IPS-15b (cell line): ENCODE data around the gene ECM1.
A peak's percentile ranks its signal among the peaks of the same experiment; 100 is the strongest.

Experiments
- H3K27me3 ChIP-seq: one replicate; pipeline ENCODE4 v1.6.1; 2013; ENCODE audit warnings: low read length; ENCODE audit not compliant: control insufficient read depth, insufficient read depth
- H3K36me3 ChIP-seq: one replicate; pipeline ENCODE4 v1.6.1; 2013; ENCODE audit warnings: low read length; ENCODE audit not compliant: control insufficient read depth, insufficient read depth
- H3K4me1 ChIP-seq: one replicate; pipeline ENCODE4 v1.6.1; 2013; ENCODE audit warnings: mild to moderate bottlenecking, low read length; ENCODE audit not compliant: control insufficient read depth, insufficient read depth
- H3K4me3 ChIP-seq: one replicate; pipeline ENCODE4 v1.5.1; 2013; ENCODE audit warnings: low read depth, low read length
- H3K9ac ChIP-seq: one replicate; pipeline ENCODE4 v1.6.1; 2013; ENCODE audit warnings: low read depth, mild to moderate bottlenecking, low read length
- H3K9me3 ChIP-seq: one replicate; pipeline ENCODE4 v1.6.1; 2013; ENCODE audit warnings: mild to moderate bottlenecking, low read length; ENCODE audit not compliant: control insufficient read depth, insufficient read depth

The ECM1 gene

DNA sequence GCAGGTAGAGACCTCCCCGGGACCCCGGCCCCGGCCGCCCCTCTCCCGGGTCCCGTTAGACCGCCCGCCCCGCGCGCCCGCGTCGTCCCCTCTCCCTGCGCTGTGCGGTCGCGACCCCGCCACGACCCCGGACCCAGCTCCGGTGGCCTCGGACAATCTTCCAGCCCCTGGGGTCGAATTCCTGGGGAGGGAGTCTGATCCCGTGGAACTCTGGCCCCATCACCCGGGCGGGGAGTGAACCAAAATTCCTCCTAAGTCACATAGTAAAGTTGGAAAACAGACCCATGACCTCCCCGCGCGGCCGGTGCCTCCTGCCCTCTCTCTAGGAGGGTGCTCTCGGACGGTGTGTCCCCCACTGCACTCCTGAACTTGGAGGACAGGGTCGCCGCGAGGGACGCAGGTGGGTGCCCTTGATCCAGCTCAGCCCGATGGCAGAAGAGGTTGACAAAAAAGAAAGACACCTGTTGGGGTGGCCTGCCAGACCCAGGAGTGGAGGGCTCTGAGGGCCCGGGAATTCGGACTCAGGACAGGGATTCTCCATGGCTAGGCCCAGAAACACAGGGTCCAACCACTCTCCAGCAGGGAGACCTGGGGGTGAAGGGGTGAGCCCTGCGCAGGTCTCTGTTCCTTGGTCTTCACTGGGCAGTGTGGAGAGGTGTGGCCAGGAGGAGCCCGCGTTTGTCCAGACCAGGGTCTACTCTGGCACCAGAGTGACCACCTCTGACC lies 41.8 kb downstream of the ECM1 start:
- H3K4me1 ChIP-seq = peaks cover 5% of the 10 kb centered on the region
- H3K4me3 ChIP-seq = peak overlapping the region; percentile 46
- no peaks in the 10 kb centered on the region for H3K36me3 ChIP-seq
- peaks cover 4% of the 10 kb centered on the region for H3K27me3 ChIP-seq
- no peak overlapping the region for H3K9ac ChIP-seq
- no peaks in the 10 kb centered on the region for H3K9me3 ChIP-seq

DNA sequence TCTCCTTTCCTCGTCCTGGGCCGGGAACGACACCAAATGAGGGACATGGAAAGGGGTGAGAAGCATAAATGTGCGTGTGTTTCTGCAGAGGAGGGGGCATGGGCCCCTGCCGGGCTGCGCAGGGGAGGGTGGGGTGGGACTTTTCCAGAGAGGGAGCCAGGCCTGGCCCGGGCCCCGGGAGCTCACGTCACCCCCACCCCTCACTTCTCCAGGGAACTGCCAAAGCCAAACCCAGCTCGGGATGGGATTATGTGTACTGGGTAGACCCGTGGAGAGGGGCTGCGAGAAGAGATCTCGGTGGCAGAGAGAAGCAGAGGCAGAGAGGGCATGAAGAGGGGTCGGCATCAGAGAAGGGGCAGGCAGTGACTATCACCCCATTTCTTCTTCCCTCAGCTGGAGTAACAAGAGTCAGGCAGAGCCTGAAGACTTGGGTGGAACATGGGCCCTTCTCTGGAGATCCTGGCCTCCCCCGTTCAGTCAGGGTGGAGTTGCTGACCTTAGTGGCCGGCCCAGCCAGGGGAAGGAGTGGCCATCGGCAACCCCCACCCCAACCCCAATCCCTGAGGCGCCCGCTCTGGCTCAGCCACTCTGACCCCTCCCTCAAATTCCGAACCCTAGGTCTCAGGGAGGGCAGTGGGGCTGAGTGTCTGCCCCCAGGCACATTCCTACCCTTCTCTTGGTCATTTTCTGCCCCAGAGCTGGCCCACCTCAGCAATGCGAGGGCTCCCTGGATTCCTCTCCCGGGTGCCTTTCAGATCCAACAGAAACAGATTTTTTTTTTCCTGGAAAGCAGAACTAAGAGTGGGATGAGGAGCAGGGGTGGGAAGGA lies 42.5 kb downstream of the ECM1 start:
- peaks cover 4% of the 10 kb centered on the region for H3K27me3 ChIP-seq
- no peaks in the 10 kb centered on the region for H3K9me3 ChIP-seq
- H3K4me1 ChIP-seq = peaks cover 5% of the 10 kb centered on the region
- no peak overlapping the region for H3K9ac ChIP-seq
- peak overlapping the region; percentile 4 for H3K4me3 ChIP-seq
- no peaks in the 10 kb centered on the region for H3K36me3 ChIP-seq

DNA sequence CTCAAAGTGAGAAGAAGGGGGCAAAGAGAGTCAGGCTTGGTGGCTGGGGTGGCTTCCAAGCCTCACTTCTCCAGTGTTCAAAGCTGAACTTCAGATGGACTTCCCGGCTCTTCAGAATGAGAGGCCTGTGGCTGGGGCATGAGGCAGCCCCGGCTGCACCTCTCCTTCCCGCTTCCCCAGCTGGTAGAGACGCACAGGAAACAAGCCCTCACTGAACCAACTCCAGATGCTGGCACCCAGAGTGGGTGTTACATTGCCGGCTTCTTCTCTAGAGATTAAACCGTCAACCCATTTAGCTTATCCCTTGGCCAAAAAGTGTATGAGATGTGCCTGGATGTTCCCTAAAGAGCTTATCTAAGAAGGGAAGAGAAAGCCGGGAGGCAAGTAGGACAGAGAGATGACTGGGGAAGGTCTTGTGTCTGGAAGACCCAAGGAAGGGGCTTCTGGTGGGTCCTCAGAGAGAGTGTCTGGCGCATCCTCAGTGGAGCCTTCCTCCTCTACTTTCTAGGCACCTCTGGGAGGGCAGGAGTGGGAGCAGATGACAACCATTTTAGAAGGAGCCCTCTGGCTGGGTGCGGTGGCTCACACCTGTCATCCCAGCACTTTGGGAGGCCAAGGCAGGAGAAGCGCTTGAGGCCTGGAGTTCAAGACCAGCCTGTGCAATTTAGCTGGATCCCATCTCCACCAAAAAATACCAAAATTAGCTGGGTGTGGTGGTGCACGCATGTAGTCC lies 43.3 kb downstream of the ECM1 start:
- Histone ChIP-seq H3K9me3 (no peaks in the 10 kb centered on the region), H3K4me3 (peak overlapping the region; percentile 4), H3K27me3 (peaks cover 4% of the 10 kb centered on the region), H3K9ac (no peak overlapping the region), H3K4me1 (peaks cover 5% of the 10 kb centered on the region), H3K36me3 (peaks cover 4% of the 10 kb centered on the region)

DNA sequence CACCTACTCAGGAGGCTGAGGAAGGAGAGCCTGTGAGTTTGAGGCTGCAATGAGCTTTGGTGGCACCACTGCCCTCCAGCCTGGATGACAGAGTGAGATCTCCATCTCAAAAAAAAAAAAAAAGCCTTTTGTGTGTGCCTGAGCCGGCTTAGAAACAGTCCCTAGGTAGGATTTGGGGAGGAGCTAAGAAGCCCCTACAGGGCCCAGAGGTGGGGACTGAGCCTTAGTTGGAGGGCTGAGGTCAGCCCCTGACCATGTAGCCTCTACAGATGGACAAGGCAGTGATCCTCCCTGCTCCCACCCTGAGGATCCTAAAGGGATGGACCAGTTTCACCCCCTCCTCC lies 43.8 kb downstream of the ECM1 start:
- H3K4me1 ChIP-seq = peaks cover 5% of the 10 kb centered on the region
- peaks cover 4% of the 10 kb centered on the region for H3K36me3 ChIP-seq
- H3K9me3 ChIP-seq = no peaks in the 10 kb centered on the region
- no peak overlapping the region for H3K9ac ChIP-seq
- H3K4me3 ChIP-seq = no peak overlapping the region
- peaks cover 4% of the 10 kb centered on the region for H3K27me3 ChIP-seq

DNA sequence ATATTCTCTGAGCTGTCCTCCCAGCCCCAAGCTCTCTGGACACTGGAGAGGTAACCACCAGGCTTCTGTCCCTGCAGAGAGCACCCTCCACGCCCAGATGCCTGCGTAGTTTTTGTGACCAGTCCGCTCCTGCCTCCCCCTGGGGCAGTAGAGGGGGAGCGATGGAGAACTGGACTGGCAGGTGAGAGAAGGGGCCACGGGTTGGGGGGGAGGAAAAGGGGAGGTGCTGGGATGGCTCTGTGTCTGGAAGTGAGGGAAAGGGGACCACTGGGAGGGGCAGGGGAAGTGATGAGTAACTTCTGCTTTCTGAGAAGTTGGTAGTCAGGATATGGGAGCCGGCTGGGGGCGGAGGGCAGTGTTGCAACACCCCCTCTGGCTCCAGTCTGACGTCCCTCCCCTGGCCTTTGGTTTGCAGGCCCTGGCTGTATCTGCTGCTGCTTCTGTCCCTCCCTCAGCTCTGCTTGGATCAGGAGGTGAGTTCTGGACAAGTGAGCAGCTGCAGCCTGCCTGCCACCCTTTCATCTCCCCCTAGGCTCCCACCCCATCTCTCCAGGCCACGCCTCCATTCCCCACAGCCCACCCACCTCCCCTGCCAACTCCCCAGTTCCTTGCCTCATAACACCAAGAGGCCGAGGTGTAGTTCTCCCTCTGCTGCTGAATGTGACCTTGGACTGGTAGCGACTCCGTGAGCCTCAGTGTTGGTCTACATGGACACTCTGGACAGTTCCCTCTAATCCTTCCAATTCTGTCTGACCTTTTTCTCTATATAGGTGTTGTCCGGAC lies 44.4 kb downstream of the ECM1 start:
- H3K9me3 ChIP-seq = no peaks in the 10 kb centered on the region
- H3K4me1 ChIP-seq = peaks cover 5% of the 10 kb centered on the region
- no peak overlapping the region for H3K9ac ChIP-seq
- peaks cover 4% of the 10 kb centered on the region for H3K27me3 ChIP-seq
- H3K4me3 ChIP-seq = no peak overlapping the region
- H3K36me3 ChIP-seq = peaks cover 4% of the 10 kb centered on the region

DNA sequence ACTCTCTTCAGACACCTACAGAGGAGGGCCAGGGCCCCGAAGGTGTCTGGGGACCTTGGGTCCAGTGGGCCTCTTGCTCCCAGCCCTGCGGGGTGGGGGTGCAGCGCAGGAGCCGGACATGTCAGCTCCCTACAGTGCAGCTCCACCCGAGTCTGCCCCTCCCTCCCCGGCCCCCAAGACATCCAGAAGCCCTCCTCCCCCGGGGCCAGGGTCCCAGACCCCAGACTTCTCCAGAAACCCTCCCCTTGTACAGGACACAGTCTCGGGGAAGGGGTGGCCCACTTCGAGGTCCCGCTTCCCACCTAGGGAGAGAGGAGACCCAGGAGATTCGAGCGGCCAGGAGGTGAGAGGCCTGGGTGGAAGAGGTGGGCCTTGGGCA lies 45.0 kb downstream of the ECM1 start:
- H3K9me3 ChIP-seq = no peaks in the 10 kb centered on the region
- H3K36me3 ChIP-seq = peaks cover 4% of the 10 kb centered on the region
- no peak overlapping the region for H3K4me3 ChIP-seq
- H3K9ac ChIP-seq = no peak overlapping the region
- peaks cover 5% of the 10 kb centered on the region for H3K4me1 ChIP-seq
- peaks cover 4% of the 10 kb centered on the region for H3K27me3 ChIP-seq

DNA sequence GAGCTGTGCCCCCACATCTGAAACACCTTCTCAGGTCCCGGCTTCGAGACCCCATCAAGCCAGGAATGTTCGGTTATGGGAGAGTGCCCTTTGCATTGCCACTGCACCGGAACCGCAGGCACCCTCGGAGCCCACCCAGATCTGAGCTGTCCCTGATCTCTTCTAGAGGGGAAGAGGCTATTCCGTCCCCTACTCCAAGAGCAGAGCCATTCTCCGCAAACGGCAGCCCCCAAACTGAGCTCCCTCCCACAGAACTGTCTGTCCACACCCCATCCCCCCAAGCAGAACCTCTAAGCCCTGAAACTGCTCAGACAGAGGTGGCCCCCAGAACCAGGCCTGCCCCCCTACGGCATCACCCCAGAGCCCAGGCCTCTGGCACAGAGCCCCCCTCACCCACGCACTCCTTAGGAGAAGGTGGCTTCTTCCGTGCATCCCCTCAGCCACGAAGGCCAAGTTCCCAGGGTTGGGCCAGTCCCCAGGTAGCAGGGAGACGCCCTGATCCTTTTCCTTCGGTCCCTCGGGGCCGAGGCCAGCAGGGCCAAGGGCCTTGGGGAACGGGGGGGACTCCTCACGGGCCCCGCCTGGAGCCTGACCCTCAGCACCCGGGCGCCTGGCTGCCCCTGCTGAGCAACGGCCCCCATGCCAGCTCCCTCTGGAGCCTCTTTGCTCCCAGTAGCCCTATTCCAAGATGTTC lies 45.6 kb downstream of the ECM1 start:
- Histone ChIP-seq H3K9ac (no peak overlapping the region), H3K27me3 (peaks cover 1% of the 10 kb centered on the region), H3K4me1 (peaks cover 5% of the 10 kb centered on the region), H3K9me3 (no peaks in the 10 kb centered on the region), H3K36me3 (peaks cover 4% of the 10 kb centered on the region), H3K4me3 (no peak overlapping the region)

DNA sequence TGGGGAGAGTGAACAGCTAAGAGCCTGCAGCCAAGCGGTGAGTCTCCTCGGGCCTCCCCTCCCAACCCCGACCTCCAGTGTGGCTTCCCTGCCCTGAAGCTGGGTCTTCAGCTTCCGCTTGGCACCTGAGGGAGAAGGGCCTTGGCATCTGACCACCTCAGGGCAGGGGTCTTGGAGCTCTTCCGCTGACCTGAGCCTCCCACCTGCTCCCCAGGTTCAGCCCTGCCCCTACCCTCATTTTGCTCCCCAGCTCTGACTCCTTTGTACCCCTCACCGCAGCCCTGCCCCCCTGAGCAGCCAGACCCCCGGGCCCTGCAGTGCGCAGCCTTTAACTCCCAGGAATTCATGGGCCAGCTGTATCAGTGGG lies 46.2 kb downstream of the ECM1 start:
- Histone ChIP-seq H3K4me3 (no peak overlapping the region), H3K4me1 (peaks cover 5% of the 10 kb centered on the region), H3K9me3 (no peaks in the 10 kb centered on the region), H3K27me3 (no peaks in the 10 kb centered on the region), H3K9ac (no peak overlapping the region), H3K36me3 (peaks cover 9% of the 10 kb centered on the region)

DNA sequence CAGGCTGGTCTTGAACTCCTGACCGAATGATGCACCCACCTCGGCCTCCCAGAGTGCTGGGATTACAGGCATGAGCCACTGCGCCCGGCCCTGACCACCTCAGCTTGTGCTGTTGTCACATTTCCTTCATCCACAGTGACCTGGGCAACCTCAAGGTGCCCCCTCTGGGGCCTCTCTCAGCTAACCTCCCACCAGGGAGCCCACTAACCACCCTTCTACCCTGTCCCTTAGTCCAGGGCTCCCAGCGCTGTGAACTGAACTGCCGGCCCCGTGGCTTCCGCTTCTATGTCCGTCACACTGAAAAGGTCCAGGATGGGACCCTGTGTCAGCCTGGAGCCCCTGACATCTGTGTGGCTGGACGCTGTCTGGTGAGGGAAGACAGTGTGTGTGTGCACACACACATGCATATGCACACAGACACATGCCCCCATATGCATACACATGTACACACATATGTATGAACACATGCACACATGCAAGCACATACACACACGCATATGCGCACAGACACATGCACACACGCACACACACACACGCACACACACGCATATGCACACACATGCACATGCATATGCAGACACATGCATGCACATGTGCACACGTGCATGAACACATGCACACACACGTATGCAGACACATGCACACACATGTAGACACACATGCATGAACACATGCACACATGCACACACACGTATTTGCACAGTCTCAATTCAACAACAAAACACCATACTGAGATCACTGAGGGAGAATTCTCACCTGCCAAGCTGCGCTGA lies 47.5 kb downstream of the ECM1 start:
- no peaks in the 10 kb centered on the region for H3K9me3 ChIP-seq
- no peak overlapping the region for H3K4me3 ChIP-seq
- H3K36me3 ChIP-seq = peaks cover 12% of the 10 kb centered on the region
- H3K4me1 ChIP-seq = peaks cover 3% of the 10 kb centered on the region
- no peak overlapping the region for H3K9ac ChIP-seq
- H3K27me3 ChIP-seq = no peaks in the 10 kb centered on the region

DNA sequence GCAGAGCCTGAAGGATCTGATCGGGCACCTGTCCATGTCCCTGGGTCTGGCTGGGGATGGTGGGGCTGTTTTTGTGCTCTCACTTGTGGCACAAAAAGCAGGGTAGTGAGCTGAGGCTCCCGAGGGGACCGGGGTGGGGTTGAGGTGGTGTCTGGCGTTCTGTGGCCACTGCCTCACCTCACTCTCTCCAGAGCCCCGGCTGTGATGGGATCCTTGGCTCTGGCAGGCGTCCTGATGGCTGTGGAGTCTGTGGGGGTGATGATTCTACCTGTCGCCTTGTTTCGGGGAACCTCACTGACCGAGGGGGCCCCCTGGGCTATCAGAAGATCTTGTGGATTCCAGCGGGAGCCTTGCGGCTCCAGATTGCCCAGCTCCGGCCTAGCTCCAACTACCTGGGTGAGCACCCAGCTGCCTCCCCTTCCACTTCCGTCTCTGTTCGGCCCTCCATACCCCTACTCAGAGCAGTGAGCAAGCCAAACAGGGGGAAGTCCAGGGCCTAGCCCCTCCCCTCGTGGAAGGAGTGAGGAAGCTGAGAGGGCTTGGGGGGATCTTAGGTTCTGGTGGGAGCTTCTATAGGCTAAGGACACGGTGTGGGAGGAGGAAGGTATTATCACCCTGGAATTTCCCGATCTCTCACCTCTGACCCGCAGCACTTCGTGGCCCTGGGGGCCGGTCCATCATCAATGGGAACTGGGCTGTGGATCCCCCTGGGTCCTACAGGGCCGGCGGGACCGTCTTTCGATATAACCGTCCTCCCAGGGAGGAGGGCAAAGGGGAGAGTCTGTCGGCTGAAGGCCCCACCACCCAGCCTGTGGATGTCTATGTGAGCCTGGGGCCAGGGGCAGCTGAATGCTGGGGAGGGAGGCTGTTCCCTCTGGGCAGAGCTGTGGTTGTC lies 48.3 kb downstream of the ECM1 start:
- H3K36me3 ChIP-seq = peaks cover 12% of the 10 kb centered on the region
- no peak overlapping the region for H3K9ac ChIP-seq
- H3K27me3 ChIP-seq = no peaks in the 10 kb centered on the region
- H3K4me3 ChIP-seq = no peak overlapping the region
- peaks cover 3% of the 10 kb centered on the region for H3K4me1 ChIP-seq
- H3K9me3 ChIP-seq = no peaks in the 10 kb centered on the region
